Caki2 (cell line): ENCODE measurements around the gene CDO1. TPM values are rescaled to one million over a fixed set of nuclear protein-coding genes. Genes with fewer than 3 reads are reported as not detected.
A peak's percentile ranks its signal among the peaks of the same experiment; 100 is the strongest.

Experiments used
- DNase-seq: peaks from one replicate; pipeline ENCODE4 v3.0.0-alpha.2; 2015; ENCODE audit warnings: low read depth
- in situ Hi-C: cut with HindIII; loops from 2 replicates; pipeline ENCODE4 v1.10.0; 2016; ENCODE audit warnings: low sequenced_read_pairs, low pct_unique_long_range_greater_than_20kb, mixed read lengths
- total RNA-seq: library from RNA; depleted of rRNA; stranded (reverse); fragments of >200 nt; shearing (Covaris generic); gene quantifications from 2 replicates; pipeline ENCODE4 v1.2.3, GENCODE V29; 2014; ENCODE audit warnings: low replicate concordance; rRNA removed

Gene CDO1
- not detected in 2 replicates for total RNA-seq

DNA sequence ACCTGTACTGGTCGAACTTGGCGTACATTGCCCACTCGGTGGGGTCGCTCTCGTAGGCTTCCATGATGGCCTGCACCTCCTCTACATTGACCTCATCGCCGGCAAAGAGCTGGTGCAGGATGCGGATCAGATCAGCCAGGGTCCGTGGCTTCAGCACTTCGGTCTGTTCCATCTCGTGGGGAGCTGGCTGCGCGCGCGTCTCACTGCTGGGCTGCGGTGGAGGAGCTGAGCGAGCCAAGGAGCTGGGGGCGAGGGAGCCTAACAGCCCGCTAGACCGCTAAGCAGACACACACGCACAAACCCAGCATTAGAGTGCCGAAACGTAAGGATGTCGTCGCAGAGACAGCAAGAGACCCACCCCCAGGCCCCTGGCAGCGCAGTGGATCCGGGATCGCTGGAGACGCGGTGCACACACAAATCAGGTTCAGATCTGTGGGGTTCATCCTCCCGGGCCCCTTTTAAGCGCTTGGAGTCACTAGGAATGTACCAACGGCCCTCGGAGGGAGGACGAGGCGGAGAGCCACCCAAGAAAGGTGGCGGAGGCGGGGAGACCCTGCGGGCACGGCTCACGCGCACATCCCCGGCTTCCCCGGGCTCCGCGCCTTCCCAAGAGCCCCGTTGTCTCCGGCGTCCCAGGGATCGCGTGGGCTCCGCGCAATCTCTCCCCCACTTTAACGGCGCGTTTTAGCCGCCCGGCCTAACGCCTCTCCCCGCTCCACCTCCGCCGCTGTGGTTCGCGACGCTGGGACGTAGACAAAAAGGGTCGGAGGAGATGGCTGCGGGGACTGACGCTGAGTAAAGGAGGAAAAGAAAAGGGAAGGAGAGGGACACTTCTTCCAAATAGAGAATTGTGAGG lies at the start of gene CDO1:
CDO1 (minus strand) TSS at position 434 of the 856 bp plus-strand sequence; CDS start at position 172, 262 bp downstream.
- in situ Hi-C loops, result no loop called here
- no peak for DNase-seq

DNA sequence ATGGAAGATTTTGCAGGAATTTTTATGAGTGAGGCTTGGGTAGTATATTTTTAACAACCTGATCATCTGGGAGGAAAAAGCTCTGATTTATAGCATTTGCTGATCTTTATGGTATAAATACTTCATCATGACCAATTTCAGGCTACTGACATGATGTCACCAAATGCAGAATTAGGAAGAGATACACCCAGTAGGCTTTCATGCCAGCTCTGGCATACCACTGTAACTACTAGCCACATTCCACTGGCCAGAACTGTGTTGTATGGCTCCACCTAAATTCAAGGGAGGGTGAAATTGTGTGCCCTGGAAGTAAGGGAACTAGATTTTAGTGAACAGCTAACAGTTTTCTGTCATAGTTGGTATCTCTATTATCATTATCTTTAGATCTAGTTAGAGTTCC lies 42.9 kb upstream of the CDO1 start:
- no peak for DNase-seq
- in situ Hi-C loops, result no loop called here

- no peak for DNase-seq
- in situ Hi-C loops, result no loop called here
These were observed 41.9 kb upstream of the CDO1 start for GRCh38 chr5:115858396-115858795.

GRCh38 chr5:115857626-115858349 lies 41.3 kb upstream of the CDO1 start:
- in situ Hi-C loops, result no loop called here
- DNase-seq, result no peak

DNA sequence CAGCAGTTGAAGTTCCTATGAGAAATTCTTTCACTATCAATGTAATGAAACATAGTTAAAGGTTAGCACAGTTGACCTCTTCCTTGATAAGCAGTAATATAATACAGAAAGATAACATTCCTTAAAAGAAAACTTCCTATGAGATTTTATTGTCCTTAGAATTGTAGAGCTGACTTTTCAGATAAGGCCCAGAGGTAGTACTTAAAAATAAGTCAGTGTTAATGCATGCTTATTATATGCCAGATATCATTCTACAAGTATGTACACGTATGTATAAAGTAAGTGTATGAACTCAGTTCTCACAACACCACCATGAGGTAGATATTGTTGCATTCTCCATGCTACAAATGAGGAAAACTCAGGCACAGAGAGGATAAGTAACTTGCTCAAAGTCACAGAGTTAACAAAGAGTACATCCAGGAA lies 40.6 kb upstream of the CDO1 start:
- no peak for DNase-seq
- in situ Hi-C loops, result no loop called here

GRCh38 chr5:115855959-115856358 lies 39.5 kb upstream of the CDO1 start:
- DNase-seq, result no peak
- in situ Hi-C loops, result no loop called here

GRCh38 chr5:115854139-115854538 lies 37.7 kb upstream of the CDO1 start:
- in situ Hi-C loops, result no loop called here
- no peak for DNase-seq

- in situ Hi-C loops, result no loop called here
- DNase-seq, result no peak
These were observed 34.4 kb upstream of the CDO1 start for GRCh38 chr5:115850744-115851416.

GRCh38 chr5:115849258-115849798 lies 32.9 kb upstream of the CDO1 start:
- DNase-seq, result no peak
- in situ Hi-C loops, result no loop called here

GRCh38 chr5:115847290-115847689 lies 30.8 kb upstream of the CDO1 start:
- no peak for DNase-seq

GRCh38 chr5:115844321-115844817 lies 27.9 kb upstream of the CDO1 start:
- no peak for DNase-seq
- in situ Hi-C loops, result no loop called here

More at GRCh38 chr5:115847290-115847689, 30.8 kb upstream of the CDO1 start:
- in situ Hi-C loops, result no loop called here

DNA sequence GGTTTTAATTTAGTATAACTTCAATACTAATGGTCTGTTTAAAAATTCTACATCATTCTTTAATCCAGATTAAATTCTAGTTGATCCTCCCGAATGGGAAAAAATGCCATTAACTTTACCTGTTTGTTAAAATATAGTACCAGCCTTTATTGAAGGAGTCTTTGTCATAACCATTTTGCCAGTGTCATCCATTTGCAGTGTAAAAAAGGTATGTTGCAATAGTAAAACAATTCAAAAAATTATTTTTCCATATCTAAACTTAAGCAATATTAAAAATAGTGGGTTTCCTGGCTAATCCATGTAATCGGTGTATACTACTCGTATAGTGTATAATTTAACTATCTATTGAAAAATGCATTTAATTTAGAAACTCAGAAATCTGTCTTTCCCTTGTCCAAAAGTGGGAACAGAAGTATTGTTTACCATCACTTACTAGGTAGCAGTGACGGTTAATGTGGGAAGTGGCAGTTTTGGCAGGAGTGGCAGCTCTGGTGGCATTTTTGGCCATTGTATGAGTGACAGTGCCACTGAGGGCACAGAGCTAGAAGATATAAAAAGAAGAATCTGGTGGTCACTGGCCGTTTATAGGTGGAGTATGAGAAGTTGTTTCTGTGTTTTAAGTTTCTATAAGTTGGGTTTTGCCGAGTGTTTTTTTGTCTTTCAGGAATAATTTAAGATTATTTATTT lies 27.1 kb upstream of the CDO1 start:
- in situ Hi-C loops, result no loop called here
- no peak for DNase-seq

GRCh38 chr5:115842952-115843351 lies 26.5 kb upstream of the CDO1 start:
- in situ Hi-C loops, result no loop called here
- no peak for DNase-seq

DNA sequence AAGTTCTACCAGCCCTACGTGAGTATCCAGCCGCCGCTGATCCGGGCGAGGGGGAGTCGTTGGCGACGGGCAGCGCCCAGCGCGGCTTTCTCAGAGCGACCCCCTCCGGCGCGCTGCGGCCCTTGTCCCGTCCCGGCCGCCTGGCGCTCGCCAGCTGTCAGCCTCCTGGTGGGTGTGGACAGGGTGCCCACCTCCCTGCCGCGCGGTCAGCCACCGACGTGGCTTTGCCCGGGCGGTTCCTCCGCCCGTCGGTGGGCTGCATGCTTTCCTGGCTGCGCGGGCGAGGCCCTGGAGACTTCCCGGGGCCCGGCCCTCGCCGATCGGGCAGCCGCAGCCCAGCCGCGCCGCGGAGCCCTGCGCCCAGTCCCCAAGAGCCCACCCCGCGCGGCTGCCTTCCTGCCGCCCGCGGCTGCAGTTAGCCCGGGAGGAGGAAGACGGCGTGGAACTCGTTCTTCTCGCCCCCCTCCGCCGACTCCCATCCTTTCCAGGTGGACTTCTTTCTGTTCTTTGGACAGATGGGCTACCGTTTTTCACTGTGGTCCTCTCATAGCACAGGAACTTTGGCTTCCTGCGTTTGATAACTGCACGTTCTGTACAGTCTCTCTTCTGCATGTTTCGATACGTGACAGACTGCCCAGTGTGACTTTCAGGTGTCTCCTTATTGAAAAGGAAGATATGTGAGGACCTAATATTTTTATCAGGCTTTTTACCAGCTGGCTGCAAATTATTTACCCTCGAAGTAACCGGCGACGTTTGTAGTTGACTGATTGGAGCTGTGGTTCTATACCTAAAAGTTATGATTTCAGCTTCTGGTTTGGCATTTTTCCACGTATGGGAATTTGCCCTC lies 25.9 kb upstream of the CDO1 start:
- DNase-seq, result peak; percentile 71
- in situ Hi-C loops, result no loop called here

GRCh38 chr5:115841382-115842088 lies 25.1 kb upstream of the CDO1 start, which contains the start of the genes AP3S1 and ATG12:
AP3S1 (plus strand) TSS chr5:115841935; CDS start chr5:115842038, 103 bp downstream.
ATG12 (minus strand) TSS chr5:115841565; CDS start chr5:115841552, 13 bp downstream.
- peak; percentile 91 for DNase-seq
- in situ Hi-C loops, result no loop called here

- in situ Hi-C loops, result no loop called here
- DNase-seq, result no peak
These were observed 24.4 kb upstream of the CDO1 start for GRCh38 chr5:115840873-115841272.
